Skeletal muscle tissue (tissue), 4 donors: ENCODE measurements around the gene MOGAT3. TPM values are rescaled to one million over a fixed set of nuclear protein-coding genes. Genes with fewer than 3 reads are reported as not detected.

Experiments
- H3K27ac ChIP-seq: one replicate; pipeline ENCODE4 v1.7.0; 2013; ENCODE audit warnings: mild to moderate bottlenecking, low read depth, low read length, inconsistent platforms
- H3K27me3 ChIP-seq, 3 donors: one replicate each; pipeline ENCODE4 v1.7.0; 2013; ENCODE audit warnings: low read length in 3 of 3; ENCODE audit not compliant: control insufficient read depth in 3 of 3, insufficient read depth in 3 of 3
- H3K36me3 ChIP-seq, 3 donors: one replicate each; pipeline ENCODE4 v1.7.0; 2013; ENCODE audit warnings: low read length in 3 of 3; ENCODE audit not compliant: control insufficient read depth in 3 of 3, insufficient read depth in 3 of 3
- H3K4me1 ChIP-seq, 3 donors: one replicate each; pipeline ENCODE4 v1.7.0; 2013; ENCODE audit warnings: low read length in 3 of 3, mild to moderate bottlenecking in 3 of 3; ENCODE audit not compliant: control insufficient read depth in 3 of 3, insufficient read depth in 3 of 3
- H3K4me3 ChIP-seq, 3 donors: one replicate each; pipeline ENCODE4 v1.7.0; 2013; ENCODE audit warnings: low read length in 3 of 3
- H3K9ac ChIP-seq, 3 donors: one replicate each; pipeline ENCODE4 v1.7.0; 2013; ENCODE audit warnings: low read length in 3 of 3, mild to moderate bottlenecking in 3 of 3, moderate library complexity in 2 of 3, low read depth in 1 of 3
- H3K9me3 ChIP-seq, 3 donors: one replicate each; pipeline ENCODE4 v1.7.0; 2013; ENCODE audit warnings: low read length in 3 of 3; ENCODE audit not compliant: control insufficient read depth in 3 of 3
- total RNA-seq: library from RNA; depleted of rRNA; stranded (reverse); fragments of >200 nt; gene quantifications from one replicate; pipeline ENCODE4 v1.2.3, GENCODE V29; 2014
- donor health status: Osteomylitis.

Gene MOGAT3
- total RNA-seq, 1 donor from 2014 or later: not detected

- no peaks in the 10 kb centered on the region for H3K27me3 ChIP-seq
- no peak overlapping the region for H3K9ac ChIP-seq
- H3K4me1 ChIP-seq: peaks cover 22 to 31% (median 25%) of the 10 kb centered on the region in 3 donors
- H3K9me3 ChIP-seq: no peaks in the 10 kb centered on the region
- H3K27ac ChIP-seq: no peak overlapping the region
- peaks cover 8 to 10% (median 10%) of the 10 kb centered on the region in 3 donors for H3K36me3 ChIP-seq
- no peak overlapping the region for H3K4me3 ChIP-seq
These were observed 33.8 kb upstream of the MOGAT3 start for GRCh38 chr7:101234636-101235035.

GRCh38 chr7:101233907-101234547 lies 33.2 kb upstream of the MOGAT3 start:
- Histone ChIP-seq H3K9ac (no peak overlapping the region), H3K27me3 (no peaks in the 10 kb centered on the region), H3K36me3 (peaks cover 2 to 6% (median 4%) of the 10 kb centered on the region in 3 donors), H3K4me3 (no peak overlapping the region), H3K27ac (no peak overlapping the region), H3K9me3 (no peaks in the 10 kb centered on the region), H3K4me1 (peaks cover 19 to 25% (median 20%) of the 10 kb centered on the region in 3 donors)

- no peak overlapping the region for H3K4me3 ChIP-seq
- H3K9me3 ChIP-seq: no peaks in the 10 kb centered on the region
- peaks cover 3 to 11% (median 10%) of the 10 kb centered on the region in 3 donors for H3K36me3 ChIP-seq
- no peak overlapping the region for H3K9ac ChIP-seq
- peaks cover 5 to 13% (median 6%) of the 10 kb centered on the region in 3 donors for H3K4me1 ChIP-seq
- no peak overlapping the region for H3K27ac ChIP-seq
- H3K27me3 ChIP-seq: no peaks in the 10 kb centered on the region
These were observed 31.5 kb upstream of the MOGAT3 start for GRCh38 chr7:101232141-101232850.

GRCh38 chr7:101231644-101232043 lies 30.8 kb upstream of the MOGAT3 start:
- H3K9ac ChIP-seq: no peak overlapping the region

GRCh38 chr7:101226721-101227120 lies 25.9 kb upstream of the MOGAT3 start:
- Histone ChIP-seq H3K4me3 (no peak overlapping the region), H3K27ac (no peak overlapping the region), H3K27me3 (no peaks in the 10 kb centered on the region), H3K9me3 (no peaks in the 10 kb centered on the region), H3K36me3 (peaks cover 24 to 37% (median 26%) of the 10 kb centered on the region in 3 donors), H3K9ac (no peak overlapping the region), H3K4me1 (peaks cover 1 to 12% (median 2%) of the 10 kb centered on the region in 3 donors)

More at GRCh38 chr7:101231644-101232043, 30.8 kb upstream of the MOGAT3 start:
- Histone ChIP-seq H3K4me3 (no peak overlapping the region), H3K36me3 (peaks cover 3 to 13% (median 11%) of the 10 kb centered on the region in 3 donors), H3K27me3 (no peaks in the 10 kb centered on the region), H3K4me1 (peaks cover 3 to 10% (median 4%) of the 10 kb centered on the region in 3 donors), H3K9me3 (no peaks in the 10 kb centered on the region), H3K27ac (no peak overlapping the region)

GRCh38 chr7:101225650-101226049 lies 24.8 kb upstream of the MOGAT3 start:
- Histone ChIP-seq H3K9ac (no peak overlapping the region), H3K9me3 (no peaks in the 10 kb centered on the region), H3K4me1 (peaks cover 0 to 7% (median 0%) of the 10 kb centered on the region in 3 donors), H3K27me3 (no peaks in the 10 kb centered on the region), H3K36me3 (peaks cover 24 to 38% (median 27%) of the 10 kb centered on the region in 3 donors), H3K27ac (no peak overlapping the region), H3K4me3 (no peak overlapping the region)

GRCh38 chr7:101223528-101223927 lies 22.7 kb upstream of the MOGAT3 start:
- Histone ChIP-seq H3K36me3 (peaks cover 24 to 38% (median 27%) of the 10 kb centered on the region in 3 donors), H3K27ac (no peak overlapping the region), H3K27me3 (no peaks in the 10 kb centered on the region)

GRCh38 chr7:101222275-101222830 lies 21.5 kb upstream of the MOGAT3 start:
- Histone ChIP-seq H3K9me3 (no peaks in the 10 kb centered on the region), H3K27me3 (no peaks in the 10 kb centered on the region), H3K4me1 (peaks cover 13 to 23% (median 19%) of the 10 kb centered on the region in 3 donors), H3K36me3 (peaks cover 21 to 31% (median 23%) of the 10 kb centered on the region in 3 donors), H3K4me3 (no peak overlapping the region), H3K9ac (no peak overlapping the region), H3K27ac (no peak overlapping the region)

More at GRCh38 chr7:101223528-101223927, 22.7 kb upstream of the MOGAT3 start:
- H3K9me3 ChIP-seq: no peaks in the 10 kb centered on the region
- no peak overlapping the region for H3K9ac ChIP-seq
- H3K4me1 ChIP-seq: peaks cover 11 to 17% (median 14%) of the 10 kb centered on the region in 3 donors
- no peak overlapping the region for H3K4me3 ChIP-seq

GRCh38 chr7:101220295-101220694 lies 19.5 kb upstream of the MOGAT3 start:
- no peak overlapping the region for H3K9ac ChIP-seq
- H3K9me3 ChIP-seq: no peaks in the 10 kb centered on the region
- no peak overlapping the region for H3K27ac ChIP-seq
- H3K4me3 ChIP-seq: no peak overlapping the region
- peaks cover 26 to 34% (median 33%) of the 10 kb centered on the region in 3 donors for H3K4me1 ChIP-seq
- peaks cover 16 to 28% (median 22%) of the 10 kb centered on the region in 3 donors for H3K36me3 ChIP-seq
- no peaks in the 10 kb centered on the region for H3K27me3 ChIP-seq
